NB4 (cell line): ENCODE measurements around the gene TM9SF2.

Source experiments
- CTCF ChIP-seq: IDR thresholded peaks from one replicate; pipeline ENCODE4 v1.5.1; 2012; ENCODE audit warnings: low read depth, low read length
- POLR2A ChIP-seq: IDR thresholded peaks from 2 replicates; pipeline ENCODE4 v1.6.1; 2011; ENCODE audit warnings: mild to moderate bottlenecking; ENCODE audit not compliant: insufficient read length; ENCODE audit errors: extremely low read depth

- no peak for TF ChIP-seq CTCF
- no peak for TF ChIP-seq POLR2A
Measured at GRCh38 chr13:99467764-99468163, 33.5 kb upstream of the TM9SF2 start.
